Measurements from ENCODE around the gene ERLEC1.
"Not testable (repeated sequence)": the region's sequence is repeated elsewhere in the genome, so short reads cannot be mapped to it uniquely, and the experiment has no call there.

Gene ERLEC1

DNA sequence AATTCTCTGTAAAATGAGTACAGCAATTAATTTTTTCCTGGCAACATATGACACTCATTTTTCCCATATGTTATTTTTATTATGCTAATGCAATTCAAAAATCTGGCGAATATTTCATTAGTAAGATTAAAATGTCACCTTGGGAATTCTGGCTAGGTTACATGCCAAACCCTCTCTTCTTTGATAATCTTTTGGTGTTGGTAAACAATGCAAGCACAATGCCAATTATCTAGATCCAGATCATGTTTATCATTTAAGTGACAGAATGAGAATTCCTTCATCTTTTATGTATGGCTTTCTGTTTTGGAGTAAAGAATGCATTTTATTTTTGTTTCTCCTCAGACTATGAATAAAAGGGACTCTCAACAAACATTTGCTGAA, 39.2 kb downstream of the ERLEC1 start:
- TF ChIP-seq, protein P1, sequence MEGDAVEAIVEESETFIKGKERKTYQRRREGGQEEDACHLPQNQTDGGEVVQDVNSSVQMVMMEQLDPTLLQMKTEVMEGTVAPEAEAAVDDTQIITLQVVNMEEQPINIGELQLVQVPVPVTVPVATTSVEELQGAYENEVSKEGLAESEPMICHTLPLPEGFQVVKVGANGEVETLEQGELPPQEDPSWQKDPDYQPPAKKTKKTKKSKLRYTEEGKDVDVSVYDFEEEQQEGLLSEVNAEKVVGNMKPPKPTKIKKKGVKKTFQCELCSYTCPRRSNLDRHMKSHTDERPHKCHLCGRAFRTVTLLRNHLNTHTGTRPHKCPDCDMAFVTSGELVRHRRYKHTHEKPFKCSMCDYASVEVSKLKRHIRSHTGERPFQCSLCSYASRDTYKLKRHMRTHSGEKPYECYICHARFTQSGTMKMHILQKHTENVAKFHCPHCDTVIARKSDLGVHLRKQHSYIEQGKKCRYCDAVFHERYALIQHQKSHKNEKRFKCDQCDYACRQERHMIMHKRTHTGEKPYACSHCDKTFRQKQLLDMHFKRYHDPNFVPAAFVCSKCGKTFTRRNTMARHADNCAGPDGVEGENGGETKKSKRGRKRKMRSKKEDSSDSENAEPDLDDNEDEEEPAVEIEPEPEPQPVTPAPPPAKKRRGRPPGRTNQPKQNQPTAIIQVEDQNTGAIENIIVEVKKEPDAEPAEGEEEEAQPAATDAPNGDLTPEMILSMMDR (IDR thresholded peaks at IDR 0.05; ENCODE audit: low read depth, low read length, missing control alignments) = no peak
- DNase-seq (ENCODE audit: low read depth) = no peak
- no peak overlapping the region for H3K4me3 ChIP-seq (ENCODE audit: low read depth, low read length)
- in situ Hi-C loops (cut with HindIII; ENCODE audit: low sequenced_read_pairs) = no loop called here

DNA sequence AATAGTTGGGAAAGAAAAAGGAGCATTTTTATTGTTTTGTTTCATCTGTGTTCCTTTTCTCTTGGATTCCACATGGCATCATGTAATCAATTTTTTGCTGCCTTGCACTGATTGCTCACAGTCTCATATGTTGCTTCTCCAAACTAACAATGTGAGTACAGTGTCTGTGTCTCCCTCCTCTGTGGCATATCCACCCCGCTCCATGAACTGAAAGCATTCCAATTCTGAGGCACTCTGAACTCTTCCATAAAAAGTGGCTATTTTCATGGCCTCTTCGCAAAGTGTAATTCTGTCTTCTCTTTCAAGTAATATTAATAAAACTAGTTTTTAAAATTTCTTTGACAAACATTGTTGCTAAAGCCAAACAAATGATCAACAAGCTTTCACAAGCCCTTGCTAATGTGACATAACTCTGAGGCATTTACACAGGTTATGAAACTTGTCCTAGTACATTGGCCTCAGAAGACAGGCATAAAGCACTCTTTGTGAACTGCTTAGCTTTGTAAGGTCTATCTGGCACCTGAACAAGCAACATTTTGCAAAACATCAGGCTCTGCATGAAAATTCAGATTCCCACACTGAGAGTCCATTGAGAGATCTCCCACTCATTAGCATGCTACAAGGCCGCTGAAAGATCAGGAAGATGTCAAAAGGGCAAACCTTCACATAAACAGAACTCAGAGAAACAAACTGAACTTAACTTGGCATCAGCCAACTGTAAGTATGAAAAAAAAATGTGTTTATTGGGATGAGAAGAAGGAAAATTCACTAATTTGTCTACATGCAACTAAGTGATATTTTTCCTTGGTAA, 39.9 kb downstream of the ERLEC1 start:
- H3K4me3 ChIP-seq (ENCODE audit: low read depth, low read length) = no peak overlapping the region
- in situ Hi-C loops (cut with HindIII; ENCODE audit: low sequenced_read_pairs) = no loop called here
- TF ChIP-seq, protein P1 (IDR thresholded peaks at IDR 0.05; ENCODE audit: low read depth, low read length, missing control alignments) = no peak
- no peak for DNase-seq (ENCODE audit: low read depth)

DNA sequence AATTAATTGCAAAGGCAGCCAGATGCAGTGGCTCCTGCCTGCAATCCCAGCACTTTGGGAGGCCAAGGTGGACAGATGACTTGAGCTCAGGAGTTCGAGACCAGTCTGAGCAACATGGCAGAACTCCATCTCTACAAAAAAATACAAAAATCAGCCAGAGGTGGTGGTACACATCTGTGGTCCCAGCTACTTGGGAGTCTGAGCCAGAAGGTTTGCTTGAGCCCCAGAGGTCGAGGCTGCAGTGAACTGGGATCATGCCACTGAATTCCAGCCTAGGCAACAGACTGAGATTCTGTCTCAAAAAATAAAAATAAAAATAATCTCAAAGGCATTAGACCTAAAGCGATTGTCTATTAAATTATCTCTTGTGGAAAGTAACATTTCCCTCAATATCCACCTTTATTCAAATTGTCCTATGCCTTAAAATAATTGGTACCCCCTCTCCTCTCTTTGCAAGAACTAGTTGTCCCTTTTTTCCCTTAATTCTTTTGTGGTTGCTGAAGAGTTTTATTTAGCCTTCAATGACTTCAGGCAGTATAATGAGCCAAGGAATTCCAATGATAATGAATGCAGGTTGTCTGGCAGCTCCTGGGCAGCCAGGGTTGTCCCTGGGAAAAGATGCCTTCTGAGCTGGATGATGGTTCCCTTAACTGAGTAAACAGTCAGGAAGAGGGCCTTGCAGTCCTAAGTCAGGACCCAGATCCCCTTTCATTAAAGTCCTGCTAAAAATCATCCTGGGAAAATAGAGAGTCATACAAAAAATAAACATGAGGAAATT, 40.7 kb downstream of the ERLEC1 start:
- peak; percentile 3 for DNase-seq (ENCODE audit: low read depth)
- TF ChIP-seq, protein P1 (IDR thresholded peaks at IDR 0.05; ENCODE audit: low read depth, low read length, missing control alignments) = no peak
- no peak overlapping the region for H3K4me3 ChIP-seq (ENCODE audit: low read depth, low read length)
- in situ Hi-C loops (cut with HindIII; ENCODE audit: low sequenced_read_pairs) = no loop called here

DNA sequence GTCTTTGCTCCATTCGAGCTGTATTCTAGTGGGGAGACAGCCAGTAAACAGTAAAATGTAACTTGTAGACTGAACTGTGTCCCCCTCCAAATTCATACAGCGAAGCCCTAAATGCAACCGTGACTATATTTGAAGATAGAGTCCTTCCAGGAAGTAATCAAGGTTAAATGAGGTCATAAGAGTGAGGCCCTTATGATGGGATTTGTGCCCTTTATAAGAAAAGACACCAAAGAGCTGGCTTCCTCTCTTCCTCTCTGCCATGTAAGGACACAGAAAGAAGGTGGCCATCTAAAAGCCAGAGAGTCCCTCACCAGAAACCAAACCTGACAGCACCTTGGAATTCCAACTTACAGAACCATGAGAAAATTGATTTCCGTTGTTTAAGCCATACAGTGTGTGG, 41.5 kb downstream of the ERLEC1 start:
- in situ Hi-C loops (cut with HindIII; ENCODE audit: low sequenced_read_pairs) = no loop called here
- DNase-seq (ENCODE audit: low read depth) = no peak
- TF ChIP-seq, protein P1 (IDR thresholded peaks at IDR 0.05; ENCODE audit: low read depth, low read length, missing control alignments) = no peak
- H3K4me3 ChIP-seq (ENCODE audit: low read depth, low read length) = no peak overlapping the region

DNA sequence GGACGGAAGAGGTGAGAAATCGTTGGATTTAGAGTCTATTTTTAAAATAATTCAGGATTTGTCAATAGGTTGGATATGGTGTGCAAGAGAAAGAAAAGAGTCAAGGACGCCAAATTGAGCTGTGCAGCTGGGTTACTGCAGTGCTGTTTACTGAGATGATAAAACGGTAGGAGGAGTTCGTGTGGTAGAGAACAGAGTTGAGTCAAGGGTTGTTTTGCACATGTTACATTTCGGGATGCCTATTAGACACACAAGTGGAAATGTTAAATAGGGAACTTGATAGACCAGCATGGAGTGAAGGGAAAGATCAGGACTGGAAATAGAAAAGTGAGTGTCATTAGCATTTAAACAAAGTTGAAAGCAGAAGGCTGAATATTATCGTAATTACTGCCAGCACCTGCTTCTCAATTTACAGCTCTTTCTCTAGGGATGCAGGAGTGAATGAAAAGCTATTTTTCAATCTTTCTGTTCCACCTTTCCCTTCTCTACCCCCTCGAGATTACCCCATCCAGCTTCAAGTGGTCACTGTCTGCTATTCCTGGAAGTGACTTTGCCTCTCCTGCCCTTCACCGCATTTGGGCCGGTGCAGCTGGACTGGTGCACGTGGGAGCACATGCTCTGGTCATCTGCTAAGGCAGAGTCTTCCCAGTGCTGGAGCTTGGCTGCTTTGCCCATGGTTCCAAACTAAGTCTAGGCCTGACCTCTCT, 42.6 kb downstream of the ERLEC1 start:
- TF ChIP-seq, protein P1 (IDR thresholded peaks at IDR 0.05; ENCODE audit: low read depth, low read length, missing control alignments) = no peak
- no peak for DNase-seq (ENCODE audit: low read depth)
- in situ Hi-C loops (cut with HindIII; ENCODE audit: low sequenced_read_pairs) = no loop called here

DNA sequence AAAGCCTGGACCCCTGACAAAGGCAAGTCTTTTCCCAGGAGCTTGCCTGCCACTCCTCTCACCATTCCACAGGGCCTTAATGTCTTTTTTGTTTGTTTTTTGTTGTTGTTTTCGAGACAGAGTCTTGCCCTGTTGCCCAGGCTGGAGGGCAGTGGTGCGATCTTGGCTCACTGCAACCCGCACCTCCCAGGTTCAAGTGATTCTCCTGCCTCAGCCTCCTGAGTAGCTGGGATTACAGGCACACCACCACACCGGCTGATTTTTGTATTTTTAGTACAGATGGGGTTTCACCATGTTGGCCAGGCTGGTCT, 43.1 kb downstream of the ERLEC1 start:
- H3K4me3 ChIP-seq (ENCODE audit: low read depth, low read length); DNase-seq (ENCODE audit: low read depth); in situ Hi-C loops (cut with HindIII; ENCODE audit: low sequenced_read_pairs): not testable (repeated sequence)

More for the DNA sequence above, 42.6 kb downstream of the ERLEC1 start:
- no peak overlapping the region for H3K4me3 ChIP-seq (ENCODE audit: low read depth, low read length)

Data from astrocyte of the cerebellum (primary cell).